ENCODE data around the gene SLC19A3.
"Not testable (repeated sequence)": the region's sequence is repeated elsewhere in the genome, so short reads cannot be mapped to it uniquely, and the experiment has no call there.

DNA sequence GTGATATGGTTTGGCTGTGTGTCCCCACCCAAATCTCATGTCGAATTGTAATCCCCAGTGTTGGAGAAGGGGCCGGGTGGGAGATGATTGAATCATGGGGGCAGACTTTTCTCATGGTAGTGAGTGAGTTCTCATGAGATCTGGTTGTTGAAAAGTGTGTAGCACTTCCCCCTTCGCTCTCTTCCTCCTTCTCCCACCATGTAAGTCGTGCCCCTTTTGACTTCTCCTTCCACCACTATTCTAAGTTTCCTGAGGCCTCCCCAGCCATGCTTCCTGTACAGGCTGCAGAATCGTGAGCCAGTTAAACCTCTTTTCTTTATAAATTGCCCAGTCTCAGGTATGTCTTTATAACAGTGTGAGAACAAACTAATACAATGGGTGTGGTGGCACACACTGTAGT, 44.2 kb downstream of the SLC19A3 start:
- TF ChIP-seq POLR2AphosphoS5 (IDR thresholded peaks at IDR 0.05): not testable (repeated sequence)
- TF ChIP-seq, protein P1, sequence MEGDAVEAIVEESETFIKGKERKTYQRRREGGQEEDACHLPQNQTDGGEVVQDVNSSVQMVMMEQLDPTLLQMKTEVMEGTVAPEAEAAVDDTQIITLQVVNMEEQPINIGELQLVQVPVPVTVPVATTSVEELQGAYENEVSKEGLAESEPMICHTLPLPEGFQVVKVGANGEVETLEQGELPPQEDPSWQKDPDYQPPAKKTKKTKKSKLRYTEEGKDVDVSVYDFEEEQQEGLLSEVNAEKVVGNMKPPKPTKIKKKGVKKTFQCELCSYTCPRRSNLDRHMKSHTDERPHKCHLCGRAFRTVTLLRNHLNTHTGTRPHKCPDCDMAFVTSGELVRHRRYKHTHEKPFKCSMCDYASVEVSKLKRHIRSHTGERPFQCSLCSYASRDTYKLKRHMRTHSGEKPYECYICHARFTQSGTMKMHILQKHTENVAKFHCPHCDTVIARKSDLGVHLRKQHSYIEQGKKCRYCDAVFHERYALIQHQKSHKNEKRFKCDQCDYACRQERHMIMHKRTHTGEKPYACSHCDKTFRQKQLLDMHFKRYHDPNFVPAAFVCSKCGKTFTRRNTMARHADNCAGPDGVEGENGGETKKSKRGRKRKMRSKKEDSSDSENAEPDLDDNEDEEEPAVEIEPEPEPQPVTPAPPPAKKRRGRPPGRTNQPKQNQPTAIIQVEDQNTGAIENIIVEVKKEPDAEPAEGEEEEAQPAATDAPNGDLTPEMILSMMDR (IDR thresholded peaks at IDR 0.05): not testable (repeated sequence)
